ENCODE measurements around the gene LRIG3.
"Not testable (repeated sequence)": the region's sequence is repeated elsewhere in the genome, so short reads cannot be mapped to it uniquely, and the experiment has no call there.

Gene LRIG3

DNA sequence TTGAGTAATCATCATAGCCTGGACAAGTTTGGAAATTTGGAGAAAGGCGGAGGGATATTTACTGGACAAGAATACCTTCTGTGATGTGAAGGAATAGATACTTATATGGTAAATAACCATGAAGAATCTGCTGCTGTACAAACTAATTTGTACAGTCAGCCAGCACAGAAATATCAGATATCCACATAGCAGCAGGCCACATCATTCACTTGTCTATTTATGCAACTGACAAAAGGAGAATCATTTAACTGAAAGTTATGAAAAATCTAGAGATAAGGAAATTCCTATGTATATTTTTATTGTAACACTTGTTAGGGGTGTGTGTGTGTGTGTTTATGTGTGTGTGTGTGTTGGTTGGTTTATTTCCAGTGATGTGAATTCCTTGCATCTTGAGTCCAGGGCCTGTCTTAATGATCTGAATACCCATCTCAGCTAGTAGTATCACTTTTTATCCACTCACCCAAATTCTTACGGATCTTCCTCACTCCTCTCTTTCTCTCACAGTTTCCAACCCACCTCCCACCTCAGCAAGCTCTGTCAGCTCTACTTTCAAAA, 10.5 kb upstream of the LRIG3 start:
- no peak for DNase-seq

DNA sequence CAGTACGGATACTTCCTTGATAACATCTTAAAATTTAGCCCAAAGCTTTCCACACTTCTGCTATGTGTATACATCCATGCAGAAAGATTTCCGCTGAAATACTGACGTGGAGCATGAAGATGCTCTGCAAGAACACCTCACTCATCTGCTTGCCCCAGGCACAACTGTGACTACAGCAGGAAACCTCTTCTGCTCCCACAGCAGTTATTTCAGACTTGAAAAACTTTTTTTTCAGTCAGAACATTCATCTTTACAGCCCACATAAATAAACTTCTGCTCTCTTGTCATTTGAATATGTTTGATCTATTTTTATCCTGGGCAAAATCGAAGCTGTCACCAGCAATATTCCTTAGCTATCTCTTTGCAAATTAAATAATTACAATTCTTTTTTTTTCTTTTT, 6.8 kb upstream of the LRIG3 start:
- DNase-seq = no peak

DNA sequence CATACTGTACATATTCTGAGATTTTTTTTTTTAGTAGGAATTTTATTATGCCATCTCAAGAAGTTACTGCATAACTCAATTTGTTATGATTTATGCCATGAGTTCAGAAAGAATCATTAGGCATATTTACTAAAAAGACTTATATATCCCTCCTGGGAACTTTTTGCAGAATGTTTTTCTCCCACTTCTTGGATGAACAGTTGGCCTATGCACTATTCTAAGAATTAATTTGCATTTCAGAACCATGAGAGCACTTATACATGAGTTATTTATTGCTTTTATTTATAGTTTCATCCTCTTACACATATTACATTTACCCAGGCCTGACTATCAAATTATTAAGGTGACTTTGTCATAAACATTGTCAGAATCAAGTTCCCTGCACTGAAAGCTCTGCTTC, 6.3 kb upstream of the LRIG3 start:
- no peak for DNase-seq

DNA sequence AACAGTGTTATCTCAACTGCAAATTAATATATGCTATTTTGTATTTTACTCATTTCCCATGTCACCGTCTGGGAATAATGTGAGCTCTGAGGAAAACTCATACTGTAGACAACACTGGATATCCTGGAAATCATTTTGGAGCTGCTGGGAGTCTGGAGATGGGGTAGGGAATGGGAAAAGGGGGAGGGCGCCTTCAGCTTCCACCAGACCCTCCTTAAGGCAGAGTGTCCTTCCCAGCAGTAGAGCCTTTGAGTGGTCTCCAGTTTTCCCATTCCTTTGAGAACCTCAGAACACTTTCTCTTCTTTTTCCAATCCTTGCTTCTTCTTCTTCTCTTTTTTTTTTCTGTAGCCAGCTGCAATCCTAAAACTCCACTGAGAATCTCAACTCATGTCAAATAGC, 5.4 kb upstream of the LRIG3 start:
- DNase-seq = no peak

DNA sequence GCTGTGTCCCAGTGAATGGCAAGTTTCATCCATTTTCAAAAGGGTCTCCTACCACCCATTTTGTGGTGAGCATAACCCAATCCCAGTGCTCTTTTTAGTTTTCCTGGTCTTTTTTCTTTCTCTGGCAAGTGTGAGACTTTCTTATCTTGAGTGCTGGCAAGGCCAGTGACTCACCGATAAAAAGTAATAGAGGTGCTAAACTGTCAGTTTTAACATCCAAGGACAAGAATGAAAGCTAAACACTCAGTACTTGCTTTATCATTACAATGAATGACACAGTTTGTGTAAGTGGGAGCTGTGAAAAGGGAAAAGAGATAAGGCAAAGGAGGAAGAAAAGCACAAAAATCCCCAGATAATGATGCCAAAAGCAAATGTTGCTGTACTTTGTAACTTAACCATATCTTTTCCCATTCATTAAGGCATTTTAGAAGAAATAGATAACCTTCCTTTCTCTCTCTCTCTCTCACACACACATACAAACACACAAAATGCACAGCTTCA, 4.9 kb upstream of the LRIG3 start:
- no peak for DNase-seq

DNA sequence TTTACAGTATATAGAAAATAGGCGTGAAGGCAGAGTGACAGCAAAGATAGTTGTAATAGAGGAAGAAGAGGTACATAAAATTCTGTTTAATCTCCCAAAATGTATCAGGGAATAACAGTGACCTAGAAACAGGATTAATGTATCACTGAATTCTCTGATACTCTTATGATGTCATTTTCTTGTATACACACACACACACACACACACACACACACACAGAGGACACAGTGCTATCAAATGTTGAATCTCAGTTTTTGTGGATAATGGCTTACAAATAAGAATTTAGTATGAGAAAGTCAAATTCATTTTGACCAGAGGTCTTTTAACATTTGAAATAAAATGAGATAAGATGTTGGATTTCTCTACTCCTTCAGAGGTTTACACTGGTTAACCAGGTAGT, 4.3 kb upstream of the LRIG3 start:
- no peak for DNase-seq

DNA sequence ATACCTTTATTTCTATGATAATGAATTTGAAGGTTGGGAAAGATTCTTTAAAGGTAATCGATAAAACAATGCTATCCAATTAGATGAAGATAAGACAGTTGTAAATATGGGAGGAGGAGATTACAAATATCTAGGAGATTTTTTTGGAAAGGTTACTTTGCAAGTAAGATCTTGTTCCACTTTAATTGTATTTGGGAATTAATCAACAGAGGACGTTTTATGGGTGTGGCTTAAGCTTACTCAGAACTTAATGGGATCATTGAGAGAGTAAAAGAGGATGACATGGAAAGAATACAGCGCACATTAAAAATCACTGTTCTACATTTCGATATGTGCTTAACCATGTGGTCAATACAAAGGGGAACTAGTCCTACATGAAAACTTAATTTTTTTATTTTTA, 3.5 kb upstream of the LRIG3 start:
- DNase-seq = no peak

DNA sequence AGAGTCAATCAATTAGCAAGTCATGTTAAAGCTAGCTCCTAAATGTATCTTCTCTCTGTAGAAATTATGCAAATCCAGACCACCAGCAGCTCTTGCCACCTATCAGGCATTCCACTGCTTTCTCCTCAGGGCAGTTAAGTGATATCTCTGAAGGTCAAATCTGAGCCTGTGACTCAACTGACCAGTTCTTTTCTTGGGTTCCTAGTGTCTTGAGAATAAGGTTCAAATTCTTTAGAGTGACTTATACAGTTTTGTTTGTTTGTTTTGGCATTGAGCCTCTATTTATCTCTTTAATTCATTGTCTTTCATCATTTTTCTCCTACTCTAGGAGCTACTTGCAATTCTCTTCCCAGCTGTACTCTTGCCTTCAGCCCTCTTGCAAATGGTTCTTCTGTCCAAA, 2.5 kb upstream of the LRIG3 start:
- DNase-seq = no peak

DNA sequence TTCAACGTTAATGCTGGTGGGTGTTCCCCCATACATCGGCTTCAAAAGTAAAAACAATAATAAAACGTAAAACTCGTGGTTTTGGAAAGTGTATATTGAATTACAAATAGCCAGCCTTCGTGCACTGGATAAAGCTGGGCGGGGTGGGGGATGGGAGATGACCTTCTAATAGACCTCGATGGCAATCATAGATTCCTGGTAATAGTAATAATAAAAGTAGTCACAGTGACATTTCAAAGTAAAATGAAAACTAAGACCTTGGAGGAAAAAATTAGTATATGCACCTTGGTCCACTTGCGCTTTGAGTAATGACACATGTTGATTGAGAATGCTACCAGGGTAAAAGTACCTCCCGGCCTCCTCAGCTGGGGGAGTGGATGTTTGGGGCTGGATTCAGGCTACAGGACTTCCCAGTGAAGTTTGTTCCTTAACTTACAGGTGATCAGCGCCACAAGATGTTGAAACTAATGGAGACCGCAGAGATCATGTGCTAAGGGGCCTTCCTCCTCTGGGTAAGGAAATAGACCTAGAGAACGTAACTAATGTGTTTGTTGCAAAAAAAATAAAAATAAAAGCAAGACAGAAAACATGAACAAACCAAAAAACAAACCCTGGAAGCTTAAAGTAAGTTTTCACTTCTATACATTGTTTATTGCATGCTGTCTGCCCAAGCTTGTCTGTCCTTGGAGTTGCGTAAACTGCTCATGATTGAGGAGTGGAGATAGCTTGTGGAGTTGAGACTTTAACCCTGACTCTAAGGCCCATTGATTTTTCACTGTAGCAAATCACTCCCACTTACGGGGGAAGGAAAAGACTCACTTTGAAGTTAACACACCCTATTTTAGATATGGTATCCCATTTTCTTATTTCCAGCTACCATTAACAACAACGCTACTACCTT, 907 bp upstream of the LRIG3 start:
- DNase-seq = no peak

DNA sequence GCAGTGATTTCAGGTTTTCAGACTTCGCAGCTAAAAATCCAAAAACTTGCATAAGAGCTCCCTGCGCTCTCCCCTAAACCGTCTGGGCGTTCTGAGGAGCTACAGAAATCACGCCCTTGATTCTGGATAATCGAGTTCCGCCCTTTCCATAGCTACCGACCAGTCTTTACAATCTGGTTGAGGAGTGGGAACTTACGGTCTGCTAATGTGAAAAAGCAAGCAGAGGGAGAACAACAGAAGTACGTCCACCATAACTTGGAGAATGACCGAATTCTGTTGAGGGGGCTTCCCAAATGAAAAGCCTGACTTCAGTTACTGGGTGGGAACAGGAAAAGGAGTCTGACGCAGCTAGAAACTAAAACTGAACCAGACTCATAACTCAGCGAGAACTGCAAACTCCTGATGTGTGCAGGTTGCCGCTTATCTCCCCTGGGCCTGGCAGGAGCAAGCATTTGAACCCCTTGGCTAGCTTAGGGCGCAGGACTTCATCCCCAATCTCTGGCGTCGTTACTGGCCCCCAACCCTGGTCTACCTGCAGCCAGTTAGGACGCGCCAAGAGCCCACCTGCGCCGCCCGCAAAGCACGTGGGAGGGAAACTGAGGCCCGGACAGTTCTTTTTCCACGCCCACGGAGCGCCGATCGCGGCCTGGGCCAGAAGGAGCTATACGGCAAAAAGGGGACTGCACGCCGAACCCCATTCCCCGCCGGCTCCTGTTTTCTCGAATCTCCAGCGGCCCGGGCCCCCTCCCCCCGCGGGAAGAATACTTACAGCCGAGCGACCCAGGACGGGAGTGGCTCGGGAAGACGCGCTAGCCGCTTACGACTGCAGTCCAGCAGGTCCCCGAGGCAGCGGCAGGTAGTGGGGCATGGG, 838 bp downstream of the LRIG3 start:
- DNase-seq = no peak

DNA sequence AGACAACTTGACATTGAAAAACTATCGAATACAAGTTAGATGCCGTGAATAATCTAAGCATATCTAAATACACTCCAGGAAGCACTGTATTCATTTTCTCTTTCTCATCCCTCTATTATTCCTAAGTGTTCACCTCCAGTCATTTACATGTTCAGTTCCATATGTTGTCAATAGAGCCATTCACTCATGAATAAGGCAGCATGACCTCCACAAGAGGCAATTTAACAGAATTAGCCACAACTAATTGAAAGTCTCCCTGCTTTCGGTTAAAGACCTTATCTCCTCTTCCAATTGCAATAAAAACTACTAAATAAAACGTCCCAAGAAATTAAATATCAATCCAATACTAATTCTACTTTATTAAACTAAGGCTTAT, 1.8 kb downstream of the LRIG3 start:
- DNase-seq = no peak

DNA sequence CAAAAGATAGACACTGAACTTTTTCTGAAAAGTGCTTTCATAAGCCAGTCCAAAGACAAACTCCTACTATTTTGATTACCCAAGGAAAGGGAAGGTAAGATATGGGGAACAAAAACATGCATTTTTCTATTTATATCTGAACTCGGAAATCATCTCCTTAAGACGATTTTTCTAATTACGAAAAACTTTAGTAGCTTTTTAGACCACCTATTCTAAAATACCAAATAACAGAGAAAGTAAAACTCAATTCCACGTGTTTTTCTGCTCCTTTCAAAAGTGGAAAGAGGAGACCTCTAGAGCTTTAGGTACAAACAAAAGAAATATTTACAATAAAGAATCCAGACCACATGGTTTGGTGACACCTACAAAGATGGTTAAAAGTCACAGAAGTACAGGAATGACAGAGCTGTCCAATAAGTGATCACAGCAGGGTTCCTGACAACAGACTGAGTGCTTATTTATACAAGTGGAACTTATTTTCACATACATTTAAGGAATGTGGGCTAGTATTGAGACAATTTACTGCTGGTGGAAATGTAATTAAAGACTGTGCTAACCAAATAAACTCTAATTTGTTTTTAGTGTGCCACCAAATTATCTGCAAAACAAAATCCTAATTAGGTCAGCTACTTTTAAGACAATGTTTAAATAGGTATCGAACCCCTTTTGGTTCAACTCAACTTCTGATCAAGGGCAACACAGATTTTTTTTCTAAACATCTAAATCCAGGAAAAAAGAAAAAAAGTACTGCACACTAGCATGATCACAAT, 2.4 kb downstream of the LRIG3 start:
- no peak for DNase-seq

DNA sequence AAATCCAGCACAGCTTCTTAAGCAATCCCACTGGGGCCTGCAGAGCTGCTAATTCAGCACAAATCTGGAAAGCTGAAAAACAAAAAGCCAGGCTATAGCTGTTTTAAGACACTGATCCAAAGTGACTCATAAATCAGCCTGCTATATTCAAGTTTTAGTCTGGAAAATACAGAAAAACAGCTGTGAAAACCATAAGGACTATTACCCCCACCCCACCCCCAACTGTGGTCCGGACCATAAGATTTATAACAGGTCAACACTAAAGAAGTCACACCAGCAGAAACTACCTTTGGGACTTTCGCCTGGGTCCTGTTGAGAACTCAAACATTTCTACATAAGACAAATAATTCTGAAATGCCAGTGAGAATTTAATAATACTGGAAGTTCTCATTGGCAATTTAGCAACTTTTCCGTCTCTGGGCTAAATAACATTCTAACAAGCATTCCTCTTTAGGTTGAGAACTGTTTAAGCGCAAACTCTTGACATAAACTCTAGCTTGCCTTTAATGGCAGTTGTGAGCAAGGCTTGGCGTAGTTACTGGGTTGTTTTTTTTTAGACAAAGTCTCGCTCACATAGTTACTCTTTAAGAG, 3.3 kb downstream of the LRIG3 start:
- no peak for DNase-seq

DNA sequence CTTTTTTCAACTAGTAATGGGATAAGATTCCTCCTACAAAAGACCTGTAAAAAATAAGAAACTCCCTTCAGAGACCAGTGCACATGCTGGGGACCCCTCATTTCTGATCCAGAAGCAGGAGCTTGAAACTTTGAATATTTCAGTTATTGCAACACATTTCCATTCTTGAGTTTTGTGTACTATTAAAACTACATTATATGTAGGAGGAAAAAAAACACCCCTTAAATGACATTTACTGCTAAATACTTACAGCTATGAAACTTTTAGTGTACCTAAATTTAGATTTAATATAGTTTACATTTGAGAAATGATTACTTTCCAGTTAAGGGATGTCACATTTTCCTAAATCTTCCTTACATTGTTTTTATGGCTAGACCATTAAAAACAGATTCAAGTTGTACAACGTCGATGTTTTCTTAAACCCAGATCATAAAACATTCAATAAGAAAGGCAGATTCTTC, 4.1 kb downstream of the LRIG3 start:
- no peak for DNase-seq

DNA sequence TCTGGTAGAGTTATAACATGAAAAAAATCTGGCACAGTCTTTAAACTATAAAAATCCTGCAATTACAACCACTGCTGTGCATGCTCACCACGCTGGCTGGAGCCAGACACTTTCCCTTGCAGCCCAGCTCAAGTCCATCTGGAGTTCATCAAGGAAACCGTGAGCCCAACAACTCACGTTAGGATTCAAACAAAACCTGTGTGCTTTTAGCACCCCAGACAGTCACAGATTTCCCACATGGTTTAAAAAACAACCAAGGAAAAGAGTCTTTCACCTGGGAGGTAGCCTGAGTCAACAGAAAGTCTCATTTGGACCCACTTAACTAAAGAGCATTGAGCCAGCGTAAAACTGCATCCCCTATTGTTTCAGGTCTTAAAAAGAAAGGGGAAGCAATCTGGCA, 4.7 kb downstream of the LRIG3 start:
- no peak for DNase-seq

DNA sequence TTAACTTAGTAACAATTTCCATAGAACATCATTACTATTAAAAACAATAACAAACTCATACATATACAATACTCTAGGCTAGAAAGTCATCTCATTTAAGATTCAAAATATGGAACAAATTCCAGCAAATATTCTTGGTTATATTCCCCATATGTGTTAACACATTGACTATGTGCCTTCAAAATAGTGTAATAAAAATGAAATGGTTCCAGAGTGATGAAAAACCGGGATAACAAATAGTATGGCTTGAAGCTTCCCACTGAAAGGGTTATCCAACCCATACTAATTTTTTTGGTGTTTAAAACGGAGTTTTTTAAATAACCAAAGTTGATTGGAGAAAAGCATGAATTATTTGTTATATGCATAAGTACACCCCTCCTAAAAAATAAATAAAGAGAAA, 5.3 kb downstream of the LRIG3 start:
- DNase-seq = no peak

DNA sequence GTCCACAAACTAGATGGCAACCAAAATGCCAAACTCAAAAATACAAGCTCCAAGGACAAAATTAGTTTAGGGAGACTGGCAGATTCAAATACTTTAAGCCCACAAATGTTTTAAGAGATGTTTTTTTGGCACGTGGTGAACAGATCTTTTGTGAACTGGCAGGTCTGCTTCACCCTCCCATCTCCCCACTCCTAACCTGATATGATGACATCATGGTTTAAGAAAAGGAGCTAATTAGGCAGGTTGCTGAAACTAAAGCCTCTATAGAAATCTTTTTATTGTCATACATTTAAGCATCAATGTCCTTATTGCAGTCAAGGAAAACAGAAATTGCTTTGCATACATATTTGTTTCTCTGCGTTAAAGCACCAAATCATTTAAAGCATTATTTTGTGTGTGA, 5.8 kb downstream of the LRIG3 start:
- DNase-seq = no peak

DNA sequence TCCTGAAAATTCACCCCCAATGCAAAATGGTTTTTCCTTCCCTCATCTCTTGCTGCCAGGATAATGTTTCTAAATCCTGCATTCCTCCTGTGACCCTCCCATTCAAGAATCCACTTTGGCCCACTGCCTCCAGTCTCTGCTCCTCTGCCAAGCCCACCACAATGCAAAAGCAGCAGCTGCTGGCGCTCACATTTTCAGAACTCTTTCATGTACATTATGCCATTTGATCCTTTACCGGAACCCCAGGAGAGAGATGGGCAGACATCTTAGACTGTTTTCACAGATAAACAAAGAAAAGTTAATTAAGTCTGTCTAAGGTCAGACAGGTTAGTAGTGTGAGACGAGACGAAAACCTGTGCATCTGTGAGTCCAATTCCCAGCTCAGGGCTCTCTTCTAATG, 12.9 kb downstream of the LRIG3 start:
- no peak for DNase-seq

DNA sequence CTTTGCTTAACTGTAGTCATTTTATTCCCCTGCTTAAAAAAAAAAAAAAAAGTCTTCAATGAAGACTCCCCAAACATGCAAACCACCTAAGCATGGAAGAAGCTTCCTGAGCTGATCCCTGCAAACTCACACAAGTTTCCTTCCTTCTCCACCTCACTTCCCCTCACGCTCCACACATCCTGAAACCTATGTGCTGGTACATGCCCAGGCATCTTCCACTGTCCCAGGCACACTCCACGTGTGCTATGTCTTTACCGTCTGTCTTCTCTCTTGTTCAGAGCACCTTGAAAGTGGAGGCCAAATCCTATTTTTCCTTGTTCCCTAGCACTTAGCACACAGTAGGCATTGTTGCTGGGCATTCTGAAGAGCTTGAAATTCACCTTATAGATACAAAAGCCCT, 13.4 kb downstream of the LRIG3 start:
- no peak for DNase-seq

DNA sequence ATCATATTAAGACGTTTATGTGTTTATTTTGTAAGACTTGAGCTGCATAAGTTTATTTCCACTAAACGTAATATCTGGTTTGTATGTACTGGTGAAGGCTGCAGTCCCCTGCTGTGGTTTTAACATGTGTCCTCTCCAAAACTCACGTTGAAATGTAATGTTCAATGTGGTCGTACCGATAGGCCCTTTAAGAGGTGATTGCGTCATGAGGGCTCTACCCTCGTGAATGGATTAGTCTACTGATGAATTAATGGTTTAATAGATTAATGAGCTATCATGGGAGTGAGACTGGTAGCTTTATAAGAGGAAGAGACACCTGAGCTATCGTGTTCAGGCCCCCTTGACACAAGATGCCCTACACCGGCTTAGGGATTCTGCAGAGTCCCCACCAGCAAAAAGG, 14.9 kb downstream of the LRIG3 start:
- no peak for DNase-seq

DNA sequence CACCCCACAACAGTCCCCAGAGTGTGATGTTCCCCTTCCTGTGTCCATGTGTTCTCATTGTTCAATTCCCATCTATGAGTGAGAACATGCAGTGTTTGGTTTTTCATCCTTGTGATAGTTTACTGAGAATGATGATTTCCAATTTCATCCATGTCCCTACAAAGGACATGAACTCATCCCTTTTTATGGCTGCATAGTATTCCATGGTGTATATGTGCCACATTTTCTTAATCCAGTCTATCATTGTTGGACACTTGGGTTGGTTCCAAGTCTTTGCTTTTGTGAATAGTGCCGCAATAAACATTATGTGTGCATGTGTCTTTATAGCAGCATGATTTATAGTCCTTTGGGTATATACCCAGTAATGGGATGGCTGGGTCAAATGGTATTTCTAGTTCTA, 17.6 kb downstream of the LRIG3 start:
- DNase-seq = not testable (repeated sequence)

DNA sequence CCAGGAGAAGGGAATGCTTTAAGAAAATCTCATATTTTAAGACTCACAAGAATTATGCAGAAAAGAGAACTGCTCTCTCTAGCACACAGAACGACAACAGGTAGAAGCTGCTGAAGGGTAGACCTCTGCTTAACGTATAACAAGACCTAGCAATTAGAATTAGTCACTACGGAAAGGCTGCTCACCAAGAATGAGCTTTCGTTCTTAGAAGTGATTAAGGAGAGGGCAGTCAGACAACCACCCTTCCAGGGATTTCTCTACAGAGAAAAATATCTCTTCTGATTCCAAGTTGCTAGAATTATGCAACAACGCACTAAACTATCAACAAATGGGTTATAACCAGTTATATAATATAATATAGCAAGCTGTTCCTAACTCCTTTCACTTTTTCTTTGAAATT, 18.6 kb downstream of the LRIG3 start:
- DNase-seq = no peak

Data from suppressor macrophage (primary cell).